OCI-LY7 (cell line): Measurements from ENCODE around the gene TAF1B.

Source experiments
- CTCF ChIP-seq: fragments of 200-600 bp; sonication (generic); conservative IDR thresholded peaks from 2 replicates; pipeline ENCODE4 v1.5.1; 2014; ENCODE audit warnings: mild to moderate bottlenecking, antibody characterized with exemption, low read length, moderate library complexity, mixed read lengths
- EZH2phosphoT487 ChIP-seq: fragments of 200-600 bp; sonication (generic); IDR thresholded peaks from 2 replicates; pipeline ENCODE4 v1.6.1; 2018; ENCODE audit warnings: low read depth, borderline replicate concordance, mild to moderate bottlenecking, mixed run types, antibody characterized with exemption, low read length, moderate library complexity, mixed read lengths

DNA sequence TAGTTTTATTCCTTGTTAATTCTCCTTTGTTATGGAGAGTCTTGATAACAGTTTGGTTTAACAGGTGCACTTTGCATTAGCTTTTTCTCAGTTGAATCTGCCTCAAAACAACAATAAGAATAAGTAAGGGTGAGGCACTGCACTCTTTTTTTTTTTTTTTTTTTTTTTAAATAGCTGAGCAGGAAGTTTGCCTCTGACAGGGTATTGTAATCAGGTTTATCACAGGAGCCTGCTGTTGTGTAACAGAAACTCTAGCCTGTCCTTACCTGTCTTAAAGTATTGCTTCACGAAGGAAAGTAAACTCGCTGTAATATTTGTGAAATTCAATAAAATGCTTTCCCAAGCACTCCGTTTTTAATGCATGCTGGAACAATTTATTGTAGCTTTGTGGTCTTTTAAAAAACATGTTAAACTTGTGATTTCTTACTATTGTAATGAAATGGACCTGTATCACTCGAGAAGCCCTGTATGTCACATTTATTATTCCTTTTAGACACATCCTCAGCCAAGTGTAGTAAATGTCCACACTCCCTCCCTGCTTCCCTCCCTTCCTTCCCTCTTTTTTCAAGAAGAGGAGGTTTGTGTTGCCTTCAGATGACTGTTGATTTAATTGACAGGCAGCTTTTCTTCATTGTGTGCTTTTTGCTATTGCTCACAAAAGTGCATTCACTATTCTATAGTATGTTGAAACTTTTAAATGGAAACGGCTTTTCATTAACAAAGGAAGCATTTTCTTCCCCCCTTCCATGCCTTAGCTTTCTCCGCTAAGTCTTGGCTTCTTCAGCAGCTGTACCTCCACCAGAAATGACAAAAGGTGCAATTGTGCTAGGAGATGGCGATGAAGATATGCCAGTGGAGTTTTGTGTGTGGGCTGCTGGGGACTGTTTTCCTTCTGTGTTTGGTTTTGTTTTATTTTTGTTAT lies 52.7 kb downstream of the TAF1B start:
- TF ChIP-seq CTCF (no peak), EZH2phosphoT487 (no peak)
